Calu3 (cell line): ENCODE results near the gene TMC4. TPM values are rescaled to one million over a fixed set of nuclear protein-coding genes. Genes with fewer than 3 reads are reported as not detected.

Experiments
- BruUV-seq: library from RNA; stranded (reverse); fragments of 400-500 nt; replicated peaks from 2 replicates; lab custom pipeline; 2021; lab: Mats Ljungman, UMichigan
- CTCF ChIA-PET: fragments of 300-600 bp; sonication (Branson Sonifier 250); formaldehyde crosslinking; loops from one replicate; lab custom pipeline; 2022; ENCODE audit warnings: antibody characterized with exemption; lab: Charles Lee
- DNase-seq: peaks from one replicate; pipeline ENCODE4 v3.0.0; 2022
- H3K27ac Mint-ChIP-seq: one replicate; pipeline ENCODE4 v1.8.0; 2022; ENCODE audit warnings: mixed read lengths; ENCODE audit not compliant: unreplicated experiment
- H3K27me3 Mint-ChIP-seq: one replicate; pipeline ENCODE4 v1.8.0; 2022; ENCODE audit warnings: mixed read lengths; ENCODE audit not compliant: unreplicated experiment
- H3K36me3 Mint-ChIP-seq: one replicate; pipeline ENCODE4 v1.8.0; 2022; ENCODE audit warnings: mild to moderate bottlenecking, moderate library complexity, mixed read lengths; ENCODE audit not compliant: insufficient read depth, unreplicated experiment
- H3K4me1 Mint-ChIP-seq: one replicate; pipeline ENCODE4 v1.8.0; 2022; ENCODE audit warnings: mild to moderate bottlenecking, low read depth, mixed read lengths; ENCODE audit not compliant: unreplicated experiment
- H3K4me3 Mint-ChIP-seq: one replicate; pipeline ENCODE4 v1.8.0; 2022; ENCODE audit warnings: mild to moderate bottlenecking, low read depth, moderate library complexity, mixed read lengths; ENCODE audit not compliant: unreplicated experiment
- H3K9me3 Mint-ChIP-seq: one replicate; pipeline ENCODE4 v1.8.0; 2022; ENCODE audit warnings: low read depth, mixed read lengths; ENCODE audit not compliant: unreplicated experiment
- CTCF ChIP-seq: fragments of 200-600 bp; IDR thresholded peaks from one replicate; pipeline ENCODE4 v1.8.0; 2022; ENCODE audit warnings: antibody characterized with exemption; ENCODE audit not compliant: unreplicated experiment
- intact Hi-C: fragments of 100-400 bp; cut with micrococcal nuclease; formaldehyde crosslinking; loops from one replicate; pipeline ENCODE4 v1.10.0; 2022; ENCODE audit not compliant: unreplicated experiment
- total RNA-seq: library from RNA; stranded (reverse); gene quantifications from 2 replicates; pipeline ENCODE4 v1.2.3, GENCODE V29; 2022

Gene TMC4
- total RNA-seq, 1 experiment from 2014 or later: 157 TPM

DNA sequence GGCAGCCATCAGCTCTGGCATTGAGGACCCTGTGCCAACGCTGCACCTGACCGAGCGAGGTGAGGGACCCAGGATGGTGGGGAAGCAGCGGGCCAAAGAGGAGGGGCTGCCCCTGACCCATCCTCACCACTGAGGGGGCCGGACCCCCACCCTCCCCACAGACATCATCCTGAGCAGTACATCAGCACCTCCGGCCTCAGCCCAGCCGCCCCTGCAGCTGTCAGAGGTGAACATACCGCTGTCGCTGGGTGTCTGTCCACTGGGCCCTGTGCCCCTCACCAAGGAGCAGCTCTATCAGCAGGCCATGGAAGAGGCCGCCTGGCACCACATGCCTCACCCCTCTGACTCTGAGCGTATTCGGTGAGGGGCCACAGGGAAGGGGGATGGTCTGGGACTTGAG is 20.7 kb downstream of the TMC4 start:
- no peak for DNase-seq
- CTCF ChIA-PET: interaction anchor here (0.5 to 0.9 kb wide), 2 partner anchors 20 to 374 kb away, joined by 3 read pairs; no protein-coding TSS in a partner anchor
- no peaks in the 10 kb centered on the region for H3K27me3 Mint-ChIP-seq
- no peak overlapping the region for H3K4me3 Mint-ChIP-seq
- peaks cover 9% of the 10 kb centered on the region for H3K4me1 Mint-ChIP-seq
- no peak for TF ChIP-seq CTCF
- no TSS peak for BruUV-seq
- intact Hi-C loops: no loop called here
- H3K36me3 Mint-ChIP-seq: peaks cover 89% of the 10 kb centered on the region
- H3K9me3 Mint-ChIP-seq: no peaks in the 10 kb centered on the region
- H3K27ac Mint-ChIP-seq: peak overlapping the region; percentile 33

GRCh38 chr19:54151362-54152035 is 21.5 kb downstream of the TMC4 start:
- no TSS peak for BruUV-seq
- H3K9me3 Mint-ChIP-seq: no peaks in the 10 kb centered on the region
- CTCF ChIA-PET: interaction anchor here (0.9 kb wide), 1 partner anchor 20 kb away, joined by 3 read pairs; no protein-coding TSS in a partner anchor

DNA sequence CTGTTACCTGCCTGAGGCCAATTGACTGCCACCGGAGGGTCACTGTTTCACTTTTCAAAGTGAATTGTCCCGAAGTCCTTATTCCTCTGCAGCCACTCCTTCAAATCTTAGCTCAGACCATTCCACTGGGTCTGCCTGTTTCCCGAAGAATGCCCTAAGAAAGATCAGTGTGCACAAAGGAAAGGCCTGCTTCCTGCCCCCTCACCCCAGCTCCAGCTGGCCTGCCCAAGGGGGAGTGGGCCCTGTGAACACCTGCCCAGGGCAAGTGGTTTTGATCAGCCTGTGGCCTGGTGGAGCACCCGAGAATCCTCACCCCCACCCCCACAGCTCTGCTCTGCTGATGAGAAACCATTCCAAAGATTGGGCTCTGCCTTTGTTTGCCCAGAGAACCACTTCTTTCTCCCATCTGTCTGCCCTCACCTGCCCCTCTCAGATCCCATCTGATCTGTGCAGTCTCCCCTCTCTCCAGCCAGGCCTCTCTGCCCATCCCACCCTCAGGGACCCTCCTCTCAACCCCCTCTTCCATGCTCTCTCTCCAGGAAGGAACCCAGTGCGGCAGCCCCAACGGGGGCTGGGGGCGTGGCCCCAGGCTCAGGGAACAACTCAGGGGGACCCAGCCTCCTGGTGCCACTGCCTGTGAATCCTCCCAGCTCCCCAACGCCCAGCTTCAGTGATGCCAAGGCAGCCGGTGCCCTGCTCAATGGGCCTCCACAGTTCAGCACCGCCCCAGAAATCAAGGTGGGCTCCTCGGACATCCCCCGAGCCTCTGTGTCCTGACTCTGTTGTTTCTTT is 23.7 kb downstream of the TMC4 start:
- no peak for TF ChIP-seq CTCF
- peaks cover 89% of the 10 kb centered on the region for H3K36me3 Mint-ChIP-seq
- CTCF ChIA-PET: interaction anchor here (0.5 kb wide), 1 partner anchor 148 kb away, joined by 3 read pairs; no protein-coding TSS in a partner anchor
- H3K27ac Mint-ChIP-seq: peak overlapping the region; percentile 14
- no TSS peak for BruUV-seq
- intact Hi-C loops: no loop called here
- DNase-seq: no peak
- peak overlapping the region; percentile 2 for H3K4me3 Mint-ChIP-seq
- no peaks in the 10 kb centered on the region for H3K27me3 Mint-ChIP-seq
- H3K9me3 Mint-ChIP-seq: no peaks in the 10 kb centered on the region
- peaks cover 7% of the 10 kb centered on the region for H3K4me1 Mint-ChIP-seq

More at GRCh38 chr19:54151362-54152035, 21.5 kb downstream of the TMC4 start:
- intact Hi-C loops: no loop called here
- Mint-ChIP-seq H3K4me3 (no peak overlapping the region), H3K4me1 (peaks cover 1% of the 10 kb centered on the region), H3K36me3 (peaks cover 89% of the 10 kb centered on the region), H3K27ac (peak overlapping the region; percentile 6), H3K27me3 (no peaks in the 10 kb centered on the region)
- no peak for DNase-seq
- TF ChIP-seq CTCF: no peak

DNA sequence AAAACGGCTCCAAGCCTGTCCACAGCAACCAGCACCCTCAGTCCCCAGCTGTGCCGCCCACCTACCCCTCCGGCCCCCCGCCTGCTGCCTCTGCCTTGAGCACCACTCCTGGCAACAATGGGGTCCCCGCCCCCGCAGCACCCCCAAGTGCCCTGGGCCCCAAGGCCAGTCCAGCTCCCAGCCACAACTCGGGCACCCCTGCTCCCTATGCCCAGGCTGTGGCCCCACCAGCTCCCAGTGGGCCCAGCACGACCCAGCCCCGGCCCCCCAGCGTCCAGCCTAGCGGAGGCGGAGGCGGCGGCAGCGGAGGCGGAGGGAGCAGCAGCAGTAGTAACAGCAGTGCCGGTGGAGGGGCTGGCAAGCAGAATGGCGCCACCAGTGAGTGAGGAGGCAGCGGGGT is 24.8 kb downstream of the TMC4 start:
- Mint-ChIP-seq H3K9me3 (no peaks in the 10 kb centered on the region), H3K4me3 (no peak overlapping the region), H3K27me3 (no peaks in the 10 kb centered on the region), H3K4me1 (peaks cover 10% of the 10 kb centered on the region), H3K36me3 (peaks cover 89% of the 10 kb centered on the region), H3K27ac (no peak overlapping the region)
- intact Hi-C loops: no loop called here
- no peak for DNase-seq
- BruUV-seq: no TSS peak
- CTCF ChIA-PET: no interaction called here
- TF ChIP-seq CTCF: no peak
